Esophagus muscularis mucosa (tissue), 3 donors: ENCODE measurements around the gene MMP21.

Experiments
- CTCF ChIP-seq, 3 experiments: fragments of 200-600 bp in 2 of 3; fragments of 450-650 bp in 1 of 3; sonication (generic) in 2 of 3; IDR thresholded peaks; one replicate each; pipeline ENCODE4 v1.5.1; 2017 to 2019; ENCODE audit warnings: antibody characterized with exemption in 3 of 3, mild to moderate bottlenecking in 2 of 3, moderate library complexity in 1 of 3
- POLR2AphosphoS5 ChIP-seq, 2 donors: sonication (generic); formaldehyde crosslinking; IDR thresholded peaks; one replicate each; pipeline ENCODE4 v1.6.1; 2017; ENCODE audit warnings: antibody characterized with exemption in 2 of 2

GRCh38 chr10:125817337-125817946 is 41.8 kb upstream of the MMP21 start:
- TF ChIP-seq CTCF (IDR thresholded peaks at IDR 0.05): no peak
- no peak for TF ChIP-seq POLR2AphosphoS5 (IDR thresholded peaks at IDR 0.05)
